Measurements from ENCODE around the gene ARHGAP15. TPM values are rescaled to one million over a fixed set of nuclear protein-coding genes. Genes with fewer than 3 reads are reported as not detected.

The ARHGAP15 gene
- total and polyA plus RNA-seq, 4 donors: 3.8 to 17.9 (median 13.2) TPM

- TF ChIP-seq YY1 (IDR thresholded peaks at IDR 0.05) (no peak), HNF4A (conservative IDR thresholded peaks at IDR 0.05) (no peak), CTCF (IDR thresholded peaks at IDR 0.05; ENCODE audit: low read depth, low read length, missing input control) (no peak), SP1 (IDR thresholded peaks at IDR 0.05) (no peak), RAD21 (IDR thresholded peaks at IDR 0.05) (no peak), RXRA (IDR thresholded peaks at IDR 0.05) (no peak), NR2F2 (IDR thresholded peaks at IDR 0.05) (no peak), FOXA2 (IDR thresholded peaks at IDR 0.05) (no peak), ZBTB33 (IDR thresholded peaks at IDR 0.05) (no peak), GABPA (IDR thresholded peaks at IDR 0.05 in 1 of 2, conservative IDR thresholded peaks at IDR 0.05 in 1 of 2) (no peak), EGR1 (IDR thresholded peaks at IDR 0.05; ENCODE audit: low read depth in 2 of 2) (no peak), TAF1 (conservative IDR thresholded peaks at IDR 0.05) (no peak), FOXA1 (IDR thresholded peaks at IDR 0.05) (no peak)
- TF ChIP-seq, protein P1, sequence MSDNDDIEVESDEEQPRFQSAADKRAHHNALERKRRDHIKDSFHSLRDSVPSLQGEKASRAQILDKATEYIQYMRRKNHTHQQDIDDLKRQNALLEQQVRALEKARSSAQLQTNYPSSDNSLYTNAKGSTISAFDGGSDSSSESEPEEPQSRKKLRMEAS (IDR thresholded peaks at IDR 0.05): no peak
- TF ChIP-seq, protein P2, sequence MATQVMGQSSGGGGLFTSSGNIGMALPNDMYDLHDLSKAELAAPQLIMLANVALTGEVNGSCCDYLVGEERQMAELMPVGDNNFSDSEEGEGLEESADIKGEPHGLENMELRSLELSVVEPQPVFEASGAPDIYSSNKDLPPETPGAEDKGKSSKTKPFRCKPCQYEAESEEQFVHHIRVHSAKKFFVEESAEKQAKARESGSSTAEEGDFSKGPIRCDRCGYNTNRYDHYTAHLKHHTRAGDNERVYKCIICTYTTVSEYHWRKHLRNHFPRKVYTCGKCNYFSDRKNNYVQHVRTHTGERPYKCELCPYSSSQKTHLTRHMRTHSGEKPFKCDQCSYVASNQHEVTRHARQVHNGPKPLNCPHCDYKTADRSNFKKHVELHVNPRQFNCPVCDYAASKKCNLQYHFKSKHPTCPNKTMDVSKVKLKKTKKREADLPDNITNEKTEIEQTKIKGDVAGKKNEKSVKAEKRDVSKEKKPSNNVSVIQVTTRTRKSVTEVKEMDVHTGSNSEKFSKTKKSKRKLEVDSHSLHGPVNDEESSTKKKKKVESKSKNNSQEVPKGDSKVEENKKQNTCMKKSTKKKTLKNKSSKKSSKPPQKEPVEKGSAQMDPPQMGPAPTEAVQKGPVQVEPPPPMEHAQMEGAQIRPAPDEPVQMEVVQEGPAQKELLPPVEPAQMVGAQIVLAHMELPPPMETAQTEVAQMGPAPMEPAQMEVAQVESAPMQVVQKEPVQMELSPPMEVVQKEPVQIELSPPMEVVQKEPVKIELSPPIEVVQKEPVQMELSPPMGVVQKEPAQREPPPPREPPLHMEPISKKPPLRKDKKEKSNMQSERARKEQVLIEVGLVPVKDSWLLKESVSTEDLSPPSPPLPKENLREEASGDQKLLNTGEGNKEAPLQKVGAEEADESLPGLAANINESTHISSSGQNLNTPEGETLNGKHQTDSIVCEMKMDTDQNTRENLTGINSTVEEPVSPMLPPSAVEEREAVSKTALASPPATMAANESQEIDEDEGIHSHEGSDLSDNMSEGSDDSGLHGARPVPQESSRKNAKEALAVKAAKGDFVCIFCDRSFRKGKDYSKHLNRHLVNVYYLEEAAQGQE (IDR thresholded peaks at IDR 0.05): no peak
- H3K36me3 ChIP-seq (ENCODE audit: control insufficient read depth in 4 of 4, insufficient read depth in 3 of 4, low read depth in 1 of 4, low read length in 3 of 4): no peaks in the 10 kb centered on the region
- H3K27me3 ChIP-seq (ENCODE audit: control insufficient read depth in 4 of 4, insufficient read depth in 4 of 4, low read length in 3 of 4): no peaks in the 10 kb centered on the region
- 89% methylated on average over 2 of the region's 2 CpGs for WGBS
- H3K9ac ChIP-seq (ENCODE audit: low read depth in 1 of 2, low read length in 2 of 2): no peak overlapping the region
- no peak overlapping the region for H3K27ac ChIP-seq (ENCODE audit: low read depth in 1 of 2, low read length in 2 of 2)
- no peak for DNase-seq (ENCODE audit: low spot score)
- no peaks in the 10 kb centered on the region for H3K4me1 ChIP-seq (ENCODE audit: control insufficient read depth in 4 of 4, insufficient read depth in 4 of 4, low read length in 3 of 4)
- H3K9me3 ChIP-seq (ENCODE audit: control insufficient read depth in 4 of 4, low read length in 3 of 4): no peaks in the 10 kb centered on the region
- no peak overlapping the region for H3K4me3 ChIP-seq (ENCODE audit: low read depth in 1 of 3, low read length in 3 of 3)
Observed at GRCh38 chr2:143133783-143134182, 4.6 kb downstream of the ARHGAP15 start.

- TF ChIP-seq NR2F2 (IDR thresholded peaks at IDR 0.05) (no peak), RXRA (IDR thresholded peaks at IDR 0.05) (no peak)
- TF ChIP-seq, protein P1 (IDR thresholded peaks at IDR 0.05): no peak
- DNase-seq (ENCODE audit: low spot score): no peak
- Histone ChIP-seq H3K36me3 (ENCODE audit: control insufficient read depth in 4 of 4, insufficient read depth in 3 of 4, low read depth in 1 of 4, low read length in 3 of 4) (no peaks in the 10 kb centered on the region), H3K4me1 (ENCODE audit: control insufficient read depth in 4 of 4, insufficient read depth in 4 of 4, low read length in 3 of 4) (no peaks in the 10 kb centered on the region), H3K4me3 (ENCODE audit: low read depth in 1 of 3, low read length in 3 of 3) (no peak overlapping the region), H3K9me3 (ENCODE audit: control insufficient read depth in 4 of 4, low read length in 3 of 4) (no peaks in the 10 kb centered on the region), H3K27me3 (ENCODE audit: control insufficient read depth in 4 of 4, insufficient read depth in 4 of 4, low read length in 3 of 4) (no peaks in the 10 kb centered on the region), H3K9ac (ENCODE audit: low read depth in 1 of 2, low read length in 2 of 2) (no peak overlapping the region), H3K27ac (ENCODE audit: low read depth in 1 of 2, low read length in 2 of 2) (no peak overlapping the region)
- 53% methylated on average over 3 of the region's 3 CpGs for WGBS
Observed at GRCh38 chr2:143138292-143138691, 9.1 kb downstream of the ARHGAP15 start.

All from liver (tissue), 9 donors.